OCI-LY1 (cell line): ENCODE results near the gene MRPS27.

Experiments
- H2AFZ ChIP-seq: fragments of 200-600 bp; sonication (generic), shearing (Covaris generic); 2 replicates; pipeline ENCODE4 v1.6.0; 2014; ENCODE audit warnings: antibody characterized with exemption, mild to moderate bottlenecking, low read length
- H3F3A ChIP-seq: fragments of 200-600 bp; sonication (generic), shearing (Covaris generic); 2 replicates; pipeline ENCODE4 v1.6.0; 2014; ENCODE audit warnings: mild to moderate bottlenecking, antibody characterized with exemption, low read length, moderate library complexity; ENCODE audit not compliant: insufficient read depth
- H3K27ac ChIP-seq: fragments of 200-600 bp; sonication (generic); 2 replicates; pipeline ENCODE4 v1.5.1; 2014; ENCODE audit warnings: low read length, mixed run types, mild to moderate bottlenecking, low read depth; ENCODE audit not compliant: poor library complexity, severe bottlenecking
- H3K27me3 ChIP-seq: fragments of 200-600 bp; sonication (generic); 2 replicates; pipeline ENCODE4 v1.6.0; 2014; ENCODE audit warnings: antibody characterized with exemption, mild to moderate bottlenecking, low read length, moderate library complexity; ENCODE audit not compliant: insufficient read depth
- H3K36me3 ChIP-seq: fragments of 200-600 bp; sonication (generic); 2 replicates; pipeline ENCODE4 v1.6.1; 2014; ENCODE audit warnings: mild to moderate bottlenecking, antibody characterized with exemption, low read length, moderate library complexity, mixed read lengths; ENCODE audit not compliant: insufficient read depth
- H3K4me1 ChIP-seq: fragments of 200-600 bp; sonication (generic); 2 replicates; pipeline ENCODE4 v1.5.1; 2014; ENCODE audit warnings: mild to moderate bottlenecking, low read length, moderate library complexity; ENCODE audit not compliant: insufficient read depth, severe bottlenecking
- H3K4me2 ChIP-seq: fragments of 200-600 bp; sonication (generic), shearing (Covaris generic); 2 replicates; pipeline ENCODE4 v1.6.1; 2014; ENCODE audit warnings: low read length
- H3K4me3 ChIP-seq: fragments of 200-600 bp; sonication (generic); 2 replicates; pipeline ENCODE4 v1.5.1; 2014; ENCODE audit warnings: low read length, low read depth, mild to moderate bottlenecking, mixed read lengths; ENCODE audit not compliant: poor library complexity, severe bottlenecking
- H3K79me2 ChIP-seq: fragments of 200-600 bp; shearing (Covaris generic); 2 replicates; pipeline ENCODE4 v1.6.1; 2016; ENCODE audit warnings: mixed run types, low read length, mixed read lengths; ENCODE audit not compliant: insufficient read depth
- H3K9ac ChIP-seq: fragments of 200-600 bp; sonication (generic), shearing (Covaris generic); 2 replicates; pipeline ENCODE4 v1.6.1; 2014; ENCODE audit warnings: mild to moderate bottlenecking, low read length, mixed read lengths
- H3K9me2 ChIP-seq: fragments of 200-600 bp; sonication (generic), shearing (Covaris generic); 2 replicates; pipeline ENCODE4 v1.6.1; 2014; ENCODE audit warnings: low read depth, mild to moderate bottlenecking, low read length, mixed read lengths
- H3K9me3 ChIP-seq: fragments of 200-600 bp; shearing (Covaris generic); 2 replicates; pipeline ENCODE4 v1.6.1; 2014; ENCODE audit warnings: low read length, mixed read lengths
- H4K20me1 ChIP-seq: fragments of 200-600 bp; sonication (generic), shearing (Covaris generic); 2 replicates; pipeline ENCODE4 v1.6.0; 2016; ENCODE audit warnings: mild to moderate bottlenecking, low read length; ENCODE audit not compliant: insufficient read depth
- EZH2 ChIP-seq: fragments of 200-600 bp; sonication (generic), shearing (Covaris generic); IDR thresholded peaks from 2 replicates; pipeline ENCODE4 v1.8.0; 2017; ENCODE audit warnings: borderline replicate concordance, mixed run types, mild to moderate bottlenecking, antibody characterized with exemption, low read length, moderate library complexity, mixed read lengths
- TF ChIP-seq, protein P1 (sequence below): fragments of 200-600 bp; sonication (generic), shearing (Covaris generic); IDR thresholded peaks from 2 replicates; pipeline ENCODE4 v1.5.1; 2017; ENCODE audit warnings: mild to moderate bottlenecking, antibody characterized with exemption, low read length, moderate library complexity, mixed read lengths

Gene MRPS27

DNA sequence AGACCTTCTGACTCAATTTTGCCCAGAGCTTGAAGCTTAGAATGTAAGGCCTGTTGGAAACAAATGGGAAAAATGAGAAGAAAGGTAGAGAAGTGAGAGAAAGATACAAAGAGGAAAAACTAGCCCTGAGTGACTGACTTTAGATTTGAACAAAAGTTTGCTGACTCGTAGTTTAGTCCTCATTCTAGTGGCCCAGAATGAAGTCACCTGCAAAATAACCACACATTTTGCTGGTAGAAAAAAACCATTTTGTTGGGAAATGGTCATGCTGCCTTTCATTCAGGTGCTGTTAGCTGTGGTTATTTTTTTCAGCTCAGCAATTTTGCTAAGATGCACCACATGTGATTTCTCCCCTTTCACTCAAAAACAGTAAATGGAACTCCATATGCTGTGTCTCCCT, 98.9 kb downstream of the MRPS27 start:
- TF ChIP-seq, protein P1, sequence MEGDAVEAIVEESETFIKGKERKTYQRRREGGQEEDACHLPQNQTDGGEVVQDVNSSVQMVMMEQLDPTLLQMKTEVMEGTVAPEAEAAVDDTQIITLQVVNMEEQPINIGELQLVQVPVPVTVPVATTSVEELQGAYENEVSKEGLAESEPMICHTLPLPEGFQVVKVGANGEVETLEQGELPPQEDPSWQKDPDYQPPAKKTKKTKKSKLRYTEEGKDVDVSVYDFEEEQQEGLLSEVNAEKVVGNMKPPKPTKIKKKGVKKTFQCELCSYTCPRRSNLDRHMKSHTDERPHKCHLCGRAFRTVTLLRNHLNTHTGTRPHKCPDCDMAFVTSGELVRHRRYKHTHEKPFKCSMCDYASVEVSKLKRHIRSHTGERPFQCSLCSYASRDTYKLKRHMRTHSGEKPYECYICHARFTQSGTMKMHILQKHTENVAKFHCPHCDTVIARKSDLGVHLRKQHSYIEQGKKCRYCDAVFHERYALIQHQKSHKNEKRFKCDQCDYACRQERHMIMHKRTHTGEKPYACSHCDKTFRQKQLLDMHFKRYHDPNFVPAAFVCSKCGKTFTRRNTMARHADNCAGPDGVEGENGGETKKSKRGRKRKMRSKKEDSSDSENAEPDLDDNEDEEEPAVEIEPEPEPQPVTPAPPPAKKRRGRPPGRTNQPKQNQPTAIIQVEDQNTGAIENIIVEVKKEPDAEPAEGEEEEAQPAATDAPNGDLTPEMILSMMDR, result no peak
- Histone ChIP-seq H4K20me1 (no peaks in the 10 kb centered on the region), H3K27me3 (no peaks in the 10 kb centered on the region), H3K9ac (no peak overlapping the region), H3K4me2 (no peak overlapping the region), H3K9me3 (no peaks in the 10 kb centered on the region), H3K4me1 (no peaks in the 10 kb centered on the region), H3K36me3 (peaks cover 96% of the 10 kb centered on the region), H3K9me2 (no peaks in the 10 kb centered on the region), H3K27ac (no peak overlapping the region), H2AFZ (no peak overlapping the region), H3K79me2 (no peaks in the 10 kb centered on the region), H3K4me3 (no peak overlapping the region), H3F3A (no peaks in the 10 kb centered on the region)

DNA sequence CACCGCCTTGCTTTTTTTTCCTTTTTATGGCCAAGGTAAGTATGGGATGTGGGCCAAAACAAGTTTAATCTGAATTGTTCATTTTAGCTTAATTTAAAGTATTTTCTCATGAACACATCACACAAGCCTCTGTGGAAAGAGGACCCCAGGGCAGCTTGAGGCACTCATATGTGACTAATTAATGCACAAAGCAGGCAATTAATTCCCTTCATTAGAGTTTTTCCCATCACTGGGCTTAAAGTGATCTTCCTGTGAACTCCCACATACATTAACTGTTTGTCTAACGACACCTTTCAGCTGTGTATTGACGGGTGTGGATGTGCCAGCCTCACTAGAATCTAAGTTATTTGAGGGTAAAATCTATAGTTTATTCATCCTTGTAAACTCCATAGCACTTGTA, 103.3 kb downstream of the MRPS27 start:
- no peak for TF ChIP-seq EZH2
- TF ChIP-seq, protein P1, result no peak
- Histone ChIP-seq H3K27ac (no peak overlapping the region), H3K27me3 (no peaks in the 10 kb centered on the region), H2AFZ (no peak overlapping the region), H4K20me1 (no peaks in the 10 kb centered on the region), H3K4me3 (no peak overlapping the region), H3K9me3 (no peaks in the 10 kb centered on the region), H3K9ac (no peak overlapping the region), H3F3A (no peaks in the 10 kb centered on the region), H3K4me1 (no peaks in the 10 kb centered on the region), H3K4me2 (no peak overlapping the region), H3K36me3 (peaks cover 58% of the 10 kb centered on the region), H3K79me2 (no peaks in the 10 kb centered on the region), H3K9me2 (no peaks in the 10 kb centered on the region)

DNA sequence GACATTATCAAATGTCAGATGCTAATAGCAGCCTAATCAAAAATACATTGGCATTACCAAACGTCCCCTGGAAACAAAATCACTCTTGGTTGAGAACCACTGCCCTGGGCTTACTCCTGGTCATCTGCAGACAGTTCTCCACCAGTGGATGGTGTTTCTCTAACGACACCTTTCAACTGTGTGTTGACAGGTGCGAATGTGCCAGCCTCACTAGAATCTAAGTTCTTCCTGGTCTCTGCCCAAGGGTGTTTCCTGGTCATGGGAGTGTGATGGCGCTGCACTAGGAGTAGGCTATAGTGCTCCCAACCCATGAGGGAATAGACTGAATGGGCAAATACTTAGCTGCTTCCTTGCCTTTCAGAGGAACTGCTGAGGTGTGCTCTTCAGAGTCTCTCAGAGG, 105.9 kb downstream of the MRPS27 start:
- Histone ChIP-seq H3K9ac (no peak overlapping the region), H4K20me1 (no peaks in the 10 kb centered on the region), H3K36me3 (peaks cover 34% of the 10 kb centered on the region), H3F3A (no peaks in the 10 kb centered on the region), H3K4me1 (no peaks in the 10 kb centered on the region), H3K27me3 (no peaks in the 10 kb centered on the region), H3K4me2 (no peak overlapping the region), H3K9me2 (no peaks in the 10 kb centered on the region), H3K9me3 (no peaks in the 10 kb centered on the region), H3K79me2 (no peaks in the 10 kb centered on the region), H3K27ac (no peak overlapping the region), H3K4me3 (no peak overlapping the region), H2AFZ (no peak overlapping the region)
- TF ChIP-seq, protein P1, result no peak
- no peak for TF ChIP-seq EZH2
